CD4-positive, CD25-positive, alpha-beta regulatory T cell (primary cell): ENCODE data around the gene TMCC2. TPM values are rescaled to one million over a fixed set of nuclear protein-coding genes. Genes with fewer than 3 reads are reported as not detected.
A peak's percentile ranks its signal among the peaks of the same experiment; 100 is the strongest.

Source experiments
- ATAC-seq, 2 donors: fragments of 150-1000 bp; cut with Tn5 transposase; one replicate each; pipeline ENCODE4 v1.10.0; 2021; ENCODE audit warnings: low read depth in 2 of 2, moderate number of reproducible peaks in 2 of 2, moderate library complexity in 1 of 2
- DNase-seq, 3 donors: peaks; one replicate each; pipeline versions ENCODE4 v3.0.0 to v3.0.0-alpha.2; 2012 to 2022; ENCODE audit warnings: mixed read lengths in 1 of 3
- H3K27ac ChIP-seq: one replicate; pipeline ENCODE4 v1.7.0; 2013; ENCODE audit warnings: mild to moderate bottlenecking, low read length; ENCODE audit not compliant: insufficient read depth, poor library complexity, severe bottlenecking
- H3K27me3 ChIP-seq: one replicate; pipeline ENCODE4 v1.7.0; 2013; ENCODE audit warnings: low read length; ENCODE audit not compliant: control insufficient read depth, insufficient read depth
- H3K36me3 ChIP-seq: one replicate; pipeline ENCODE4 v1.7.0; 2013; ENCODE audit warnings: mild to moderate bottlenecking, low read length, moderate library complexity; ENCODE audit not compliant: control insufficient read depth, insufficient read depth
- H3K4me1 ChIP-seq: 2 replicates; pipeline ENCODE4 v1.7.0; 2013; ENCODE audit warnings: mild to moderate bottlenecking, low read length; ENCODE audit not compliant: insufficient read depth, control insufficient read depth, poor library complexity, severe bottlenecking
- H3K4me3 ChIP-seq: one replicate; pipeline ENCODE4 v1.7.0; 2013; ENCODE audit warnings: low read depth, mild to moderate bottlenecking, low read length, moderate library complexity
- H3K9me3 ChIP-seq, 2 experiments: 1 replicate in 1 of 2; 2 replicates in 1 of 2; pipeline ENCODE4 v1.7.0; 2013; ENCODE audit warnings: low read length in 2 of 2, mild to moderate bottlenecking in 1 of 2, moderate library complexity in 1 of 2; ENCODE audit not compliant: control insufficient read depth in 2 of 2
- H3K27ac Mint-ChIP-seq, 3 donors: one replicate each; pipeline ENCODE4 v1.8.0; 2020 to 2022; ENCODE audit warnings: mild to moderate bottlenecking in 3 of 3, mixed read lengths in 3 of 3, moderate library complexity in 2 of 3
- H3K27me3 Mint-ChIP-seq: one replicate; pipeline ENCODE4 v1.8.0; 2022; ENCODE audit warnings: mild to moderate bottlenecking, mixed read lengths
- H3K36me3 Mint-ChIP-seq: one replicate; pipeline ENCODE4 v1.8.0; 2020; ENCODE audit warnings: mixed read lengths
- H3K4me1 Mint-ChIP-seq, 4 donors: one replicate each; pipeline ENCODE4 v1.8.0; 2020 to 2022; ENCODE audit warnings: mixed read lengths in 4 of 4, mild to moderate bottlenecking in 1 of 4
- H3K4me3 Mint-ChIP-seq, 4 donors: one replicate each; pipeline ENCODE4 v1.8.0; 2020 to 2022; ENCODE audit warnings: mild to moderate bottlenecking in 4 of 4, mixed read lengths in 4 of 4, moderate library complexity in 3 of 4
- H3K9me3 Mint-ChIP-seq, 7 donors: one replicate each; pipeline ENCODE4 v1.8.0; 2020 to 2022; ENCODE audit warnings: mixed read lengths in 7 of 7, mild to moderate bottlenecking in 3 of 7, moderate library complexity in 2 of 7
- polyA plus RNA-seq, 4 donors: library from polyadenylated mRNA; unstranded; fragments of 300-500 nt; fragmentation: Illumina TruSeq; gene quantifications; one replicate each; pipeline ENCODE4 v1.2.3, GENCODE V29; 2021
- total RNA-seq: library from RNA; stranded (reverse); gene quantifications from one replicate; pipeline ENCODE4 v1.2.3, GENCODE V29; 2022

TMCC2 gene
- total and polyA plus RNA-seq, 5 donors from 2014 or later: 0.22 to 1.8 (median 0.31) TPM

- Histone ChIP-seq H3K9me3 (no peaks in the 10 kb centered on the region), H3K36me3 (no peaks in the 10 kb centered on the region), H3K4me1 (peaks cover 30% of the 10 kb centered on the region), H3K27ac (no peak overlapping the region), H3K4me3 (no peak overlapping the region), H3K27me3 (no peaks in the 10 kb centered on the region)
- DNase-seq (no peak), ATAC-seq (no peak)
- peak overlapping the region in 1 of 4 donors; percentile 70 for H3K4me3 Mint-ChIP-seq
- peaks cover 9% of the 10 kb centered on the region for H3K27me3 Mint-ChIP-seq
- no peaks in the 10 kb centered on the region for H3K9me3 Mint-ChIP-seq
- H3K36me3 Mint-ChIP-seq: no peaks in the 10 kb centered on the region
- no peak overlapping the region for H3K27ac Mint-ChIP-seq
- H3K4me1 Mint-ChIP-seq: peaks cover 5 to 29% (median 13%) of the 10 kb centered on the region in 4 donors
These were observed 43.5 kb downstream of the TMCC2 start for GRCh38 chr1:205271277-205271676.

- ATAC-seq (no peak), DNase-seq (no peak)
- H3K4me3 ChIP-seq: no peak overlapping the region
- peaks cover 33% of the 10 kb centered on the region for H3K4me1 ChIP-seq
- Mint-ChIP-seq H3K9me3 (no peaks in the 10 kb centered on the region), H3K27me3 (peaks cover 9% of the 10 kb centered on the region), H3K4me3 (no peak overlapping the region), H3K4me1 (peaks cover 5 to 32% (median 13%) of the 10 kb centered on the region in 4 donors), H3K27ac (no peak overlapping the region), H3K36me3 (no peaks in the 10 kb centered on the region)
- no peaks in the 10 kb centered on the region for H3K36me3 ChIP-seq
- H3K27me3 ChIP-seq: no peaks in the 10 kb centered on the region
- H3K27ac ChIP-seq: no peak overlapping the region
- H3K9me3 ChIP-seq: no peaks in the 10 kb centered on the region
These were observed 44.0 kb downstream of the TMCC2 start for GRCh38 chr1:205271745-205272144.

GRCh38 chr1:205272536-205272935 is 44.8 kb downstream of the TMCC2 start:
- H3K9me3 ChIP-seq: no peaks in the 10 kb centered on the region
- H3K27ac Mint-ChIP-seq: no peak overlapping the region
- no peak overlapping the region for H3K4me3 Mint-ChIP-seq
- peaks cover 5 to 40% (median 13%) of the 10 kb centered on the region in 4 donors for H3K4me1 Mint-ChIP-seq
- no peaks in the 10 kb centered on the region for H3K27me3 ChIP-seq
- H3K4me1 ChIP-seq: peaks cover 33% of the 10 kb centered on the region
- no peak overlapping the region for H3K27ac ChIP-seq
- H3K4me3 ChIP-seq: no peak overlapping the region
- ATAC-seq (no peak), DNase-seq (no peak)
- no peaks in the 10 kb centered on the region for H3K9me3 Mint-ChIP-seq
- H3K36me3 Mint-ChIP-seq: no peaks in the 10 kb centered on the region
- H3K36me3 ChIP-seq: no peaks in the 10 kb centered on the region
- peaks cover 9% of the 10 kb centered on the region for H3K27me3 Mint-ChIP-seq

GRCh38 chr1:205273551-205273982 is 45.8 kb downstream of the TMCC2 start:
- H3K27me3 Mint-ChIP-seq: peaks cover 9% of the 10 kb centered on the region

GRCh38 chr1:205274041-205274691 is 46.4 kb downstream of the TMCC2 start:
- peaks cover 9% of the 10 kb centered on the region for H3K27me3 Mint-ChIP-seq
- no peaks in the 10 kb centered on the region for H3K36me3 Mint-ChIP-seq
- Histone ChIP-seq H3K9me3 (no peaks in the 10 kb centered on the region), H3K36me3 (no peaks in the 10 kb centered on the region), H3K4me3 (peak overlapping the region; percentile 23), H3K27ac (peak overlapping the region; percentile 26), H3K4me1 (peaks cover 47% of the 10 kb centered on the region), H3K27me3 (no peaks in the 10 kb centered on the region)
- H3K4me1 Mint-ChIP-seq: peaks cover 5 to 56% (median 23%) of the 10 kb centered on the region in 4 donors
- ATAC-seq (peak in 1 of 2 donors; percentile 12), DNase-seq (no peak)
- H3K27ac Mint-ChIP-seq: peak overlapping the region; percentile 71 to 83 (median 80)
- peak overlapping the region; percentile 10 to 87 (median 81) for H3K4me3 Mint-ChIP-seq
- H3K9me3 Mint-ChIP-seq: no peaks in the 10 kb centered on the region

More at GRCh38 chr1:205273551-205273982, 45.8 kb downstream of the TMCC2 start:
- H3K9me3 ChIP-seq: no peaks in the 10 kb centered on the region
- H3K27me3 ChIP-seq: no peaks in the 10 kb centered on the region
- H3K9me3 Mint-ChIP-seq: no peaks in the 10 kb centered on the region
- peaks cover 41% of the 10 kb centered on the region for H3K4me1 ChIP-seq
- peak overlapping the region; percentile 71 to 85 (median 83) for H3K27ac Mint-ChIP-seq
- H3K4me3 Mint-ChIP-seq: peak overlapping the region; percentile 65 to 87 (median 81)
- peak overlapping the region; percentile 26 for H3K27ac ChIP-seq
- no peaks in the 10 kb centered on the region for H3K36me3 Mint-ChIP-seq
- H3K4me3 ChIP-seq: peak overlapping the region; percentile 23
- H3K36me3 ChIP-seq: no peaks in the 10 kb centered on the region
- DNase-seq (peak; percentile 74 to 84 (median 84)), ATAC-seq (peak; percentile 77 to 80)
- H3K4me1 Mint-ChIP-seq: peaks cover 5 to 50% (median 19%) of the 10 kb centered on the region in 4 donors

- DNase-seq: peak in 2 of 3 donors; percentile 72 to 79
- Mint-ChIP-seq H3K4me1 (peaks cover 6 to 66% (median 30%) of the 10 kb centered on the region in 4 donors), H3K27ac (peak overlapping the region; percentile 85 to 93 (median 91)), H3K9me3 (no peaks in the 10 kb centered on the region), H3K4me3 (peak overlapping the region; percentile 40 to 83 (median 72)), H3K27me3 (peaks cover 9% of the 10 kb centered on the region), H3K36me3 (no peaks in the 10 kb centered on the region)
- Histone ChIP-seq H3K27ac (no peak overlapping the region), H3K9me3 (no peaks in the 10 kb centered on the region), H3K27me3 (no peaks in the 10 kb centered on the region), H3K4me3 (peak overlapping the region; percentile 10), H3K36me3 (no peaks in the 10 kb centered on the region), H3K4me1 (peaks cover 57% of the 10 kb centered on the region)
- peak; percentile 79 to 86 for ATAC-seq
These were observed 47.4 kb downstream of the TMCC2 start for GRCh38 chr1:205275133-205275532.

GRCh38 chr1:205275916-205276688 is 48.4 kb downstream of the TMCC2 start:
- H3K27ac Mint-ChIP-seq: peak overlapping the region in 2 of 3 donors; percentile 91 to 93

More at GRCh38 chr1:205275916-205276688, 48.4 kb downstream of the TMCC2 start:
- H3K4me3 Mint-ChIP-seq: peak overlapping the region in 1 of 4 donors; percentile 83
- Histone ChIP-seq H3K4me3 (peak overlapping the region; percentile 32), H3K4me1 (peaks cover 60% of the 10 kb centered on the region), H3K36me3 (no peaks in the 10 kb centered on the region), H3K27me3 (no peaks in the 10 kb centered on the region), H3K9me3 (no peaks in the 10 kb centered on the region), H3K27ac (no peak overlapping the region)
- H3K36me3 Mint-ChIP-seq: no peaks in the 10 kb centered on the region
- H3K9me3 Mint-ChIP-seq: no peaks in the 10 kb centered on the region
- DNase-seq: no peak
- peaks cover 9% of the 10 kb centered on the region for H3K27me3 Mint-ChIP-seq
- ATAC-seq: no peak
- peaks cover 8 to 74% (median 37%) of the 10 kb centered on the region in 4 donors for H3K4me1 Mint-ChIP-seq
